DMS 273 (cell line): ENCODE results near the gene FAT4.
A peak's percentile ranks its signal among the peaks of the same experiment; 100 is the strongest.

ENCODE experiments used
- DNase-seq: peaks from one replicate; lab custom pipeline; 2025; ENCODE audit not compliant: unreplicated experiment; lab: John Stamatoyannopoulos, UW

The FAT4 gene

GRCh38 chr4:125316401-125316790 lies 1.6 kb downstream of the FAT4 start:
- DNase-seq = peak; percentile 66

DNA sequence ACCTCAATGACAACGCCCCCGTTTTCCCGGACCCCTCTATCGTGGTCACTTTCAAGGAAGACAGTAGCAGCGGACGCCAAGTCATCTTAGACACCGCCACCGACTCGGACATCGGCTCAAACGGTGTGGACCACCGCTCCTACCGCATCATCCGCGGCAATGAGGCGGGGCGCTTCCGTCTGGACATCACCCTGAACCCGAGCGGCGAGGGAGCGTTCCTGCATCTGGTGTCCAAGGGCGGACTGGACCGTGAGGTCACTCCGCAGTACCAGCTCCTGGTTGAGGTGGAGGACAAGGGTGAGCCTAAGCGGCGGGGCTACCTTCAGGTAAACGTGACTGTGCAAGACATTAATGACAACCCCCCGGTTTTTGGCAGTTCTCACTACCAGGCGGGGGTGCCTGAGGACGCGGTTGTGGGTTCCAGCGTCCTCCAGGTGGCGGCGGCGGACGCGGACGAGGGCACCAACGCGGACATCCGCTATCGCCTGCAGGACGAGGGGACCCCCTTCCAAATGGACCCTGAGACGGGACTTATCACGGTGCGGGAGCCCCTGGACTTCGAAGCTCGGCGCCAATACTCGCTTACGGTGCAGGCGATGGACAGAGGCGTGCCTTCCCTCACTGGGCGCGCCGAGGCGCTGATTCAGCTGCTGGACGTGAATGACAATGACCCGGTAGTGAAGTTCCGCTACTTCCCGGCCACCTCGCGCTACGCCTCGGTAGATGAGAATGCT lies 2.2 kb downstream of the FAT4 start:
- peak; percentile 63 for DNase-seq

DNA sequence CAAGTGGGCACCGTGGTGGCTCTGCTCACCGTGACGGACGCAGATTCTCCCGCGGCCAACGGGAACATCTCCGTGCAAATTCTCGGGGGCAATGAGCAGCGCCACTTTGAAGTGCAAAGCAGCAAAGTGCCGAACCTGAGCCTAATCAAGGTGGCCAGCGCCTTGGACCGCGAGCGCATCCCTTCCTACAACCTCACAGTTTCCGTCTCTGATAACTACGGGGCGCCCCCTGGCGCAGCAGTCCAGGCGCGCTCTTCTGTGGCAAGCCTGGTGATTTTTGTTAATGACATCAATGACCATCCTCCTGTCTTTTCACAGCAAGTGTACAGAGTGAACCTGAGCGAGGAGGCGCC lies 2.7 kb downstream of the FAT4 start:
- DNase-seq = peak; percentile 63

- DNase-seq = no peak
These were observed 4.6 kb downstream of the FAT4 start for GRCh38 chr4:125319311-125319710.

GRCh38 chr4:125321709-125322365 lies 7.1 kb downstream of the FAT4 start:
- DNase-seq = no peak

DNA sequence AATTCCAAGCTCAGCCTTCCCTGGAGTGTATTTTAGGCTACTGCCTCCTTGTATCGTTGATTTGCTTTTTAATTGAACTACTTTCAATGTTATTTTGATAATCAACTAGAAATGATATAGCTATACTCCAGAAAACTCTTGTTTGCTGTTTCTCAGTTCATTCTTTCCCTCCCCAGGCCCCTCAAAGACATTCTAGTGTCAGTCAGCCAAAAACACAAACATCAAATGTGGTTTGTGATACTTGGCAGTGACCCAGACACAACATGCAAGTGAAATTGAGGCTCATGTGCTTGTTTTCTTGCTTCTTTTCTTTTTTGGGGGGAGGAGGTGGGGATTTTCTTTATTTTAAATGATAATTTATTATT lies 7.6 kb downstream of the FAT4 start:
- DNase-seq = peak; percentile 15

GRCh38 chr4:125323654-125324053 lies 8.9 kb downstream of the FAT4 start:
- DNase-seq = peak; percentile 35

DNA sequence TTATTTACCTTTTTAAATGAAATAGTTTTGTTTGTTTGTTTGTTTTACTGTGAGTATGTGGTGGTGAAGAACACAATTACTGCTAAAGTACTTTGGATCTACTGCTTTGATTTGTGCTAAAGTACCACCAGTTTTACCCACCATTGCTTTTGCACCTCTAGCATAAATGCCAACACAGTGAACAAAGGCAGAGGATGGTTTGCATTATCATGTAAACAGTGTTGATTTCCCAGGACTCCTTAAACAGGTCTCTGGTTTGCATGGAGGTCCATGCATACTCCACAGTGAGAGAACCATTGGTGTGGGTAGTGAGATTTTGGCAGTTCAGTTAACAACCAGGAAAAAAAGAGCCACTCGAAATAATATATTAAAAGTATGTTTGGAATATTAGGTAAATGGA lies 11.0 kb downstream of the FAT4 start:
- DNase-seq = no peak

DNA sequence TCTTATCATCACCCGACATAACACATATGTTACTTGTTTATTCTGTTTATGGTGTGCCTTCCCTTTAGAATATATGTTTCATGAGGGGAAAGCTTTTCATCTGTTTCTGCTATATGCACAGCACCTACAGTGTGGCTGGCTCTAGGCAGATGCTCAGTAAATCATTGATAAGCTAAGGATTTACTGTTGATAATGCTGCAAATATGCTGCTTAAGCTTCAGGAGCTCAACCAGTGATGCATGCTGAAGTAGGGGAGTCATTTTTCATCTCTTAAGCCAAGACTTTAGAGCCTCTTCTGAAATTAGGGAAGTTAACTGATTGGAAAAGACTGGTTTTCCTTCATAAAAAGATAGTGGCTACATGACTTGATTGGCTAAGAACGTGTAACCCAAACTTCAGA lies 16.4 kb downstream of the FAT4 start:
- DNase-seq = no peak

GRCh38 chr4:125334926-125335325 lies 20.2 kb downstream of the FAT4 start:
- DNase-seq = no peak

DNA sequence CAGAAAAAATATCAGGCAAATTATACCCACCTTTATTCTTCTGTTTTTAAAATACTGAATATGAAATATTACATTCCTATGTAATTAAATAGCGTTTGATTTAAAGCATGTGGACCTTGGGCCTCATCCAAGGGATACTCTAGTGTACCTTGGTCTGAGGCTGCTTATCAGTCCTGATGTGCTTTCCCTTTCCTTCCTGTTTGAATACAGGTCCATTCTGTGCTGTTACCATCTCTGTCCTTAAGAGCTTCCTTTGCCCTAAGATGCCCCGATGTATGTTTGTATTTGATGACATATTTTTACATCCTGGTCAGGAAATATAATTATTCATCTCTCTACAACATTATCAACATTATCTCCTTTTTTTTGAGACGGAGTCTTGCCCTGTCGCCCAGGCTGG lies 24.1 kb downstream of the FAT4 start:
- no peak for DNase-seq

DNA sequence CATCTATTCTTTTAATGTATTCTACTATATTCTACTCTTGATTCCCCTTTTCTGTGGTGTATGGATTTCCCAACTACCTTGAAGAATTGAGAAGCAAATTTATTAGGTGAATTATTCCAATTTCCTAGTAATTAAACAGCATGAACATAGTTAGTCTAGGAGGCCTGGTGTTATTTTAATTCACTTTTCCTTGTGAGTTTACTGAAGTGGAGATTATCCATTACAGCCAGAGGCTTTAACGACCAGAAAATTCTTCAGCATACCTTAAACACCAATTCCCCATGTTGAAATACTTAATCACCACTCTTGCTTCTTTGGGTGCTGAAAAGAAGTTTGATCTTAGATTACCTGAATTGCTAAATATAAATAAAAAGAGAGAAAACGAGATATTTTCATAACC lies 29.4 kb downstream of the FAT4 start:
- no peak for DNase-seq

DNA sequence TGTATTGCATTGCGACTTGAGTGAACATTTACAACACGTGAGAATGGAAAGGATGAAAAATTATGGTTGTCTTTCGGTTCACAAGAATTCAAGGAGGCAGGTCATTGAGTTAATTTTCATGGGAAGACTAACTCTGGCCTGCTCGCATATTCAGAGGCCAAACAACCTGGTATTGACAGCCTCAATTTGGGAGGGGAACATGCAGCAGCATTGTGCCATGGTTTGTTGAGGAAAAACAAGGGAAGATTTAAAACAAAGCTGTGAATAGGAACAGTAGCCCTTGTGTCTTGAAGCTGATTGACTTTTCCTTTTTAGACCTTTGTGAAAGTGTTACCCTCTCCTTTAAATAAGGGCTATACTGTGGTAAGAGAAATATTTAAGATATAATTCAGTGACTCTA lies 31.9 kb downstream of the FAT4 start:
- DNase-seq = no peak

GRCh38 chr4:125350470-125351135 lies 35.8 kb downstream of the FAT4 start:
- DNase-seq = no peak

DNA sequence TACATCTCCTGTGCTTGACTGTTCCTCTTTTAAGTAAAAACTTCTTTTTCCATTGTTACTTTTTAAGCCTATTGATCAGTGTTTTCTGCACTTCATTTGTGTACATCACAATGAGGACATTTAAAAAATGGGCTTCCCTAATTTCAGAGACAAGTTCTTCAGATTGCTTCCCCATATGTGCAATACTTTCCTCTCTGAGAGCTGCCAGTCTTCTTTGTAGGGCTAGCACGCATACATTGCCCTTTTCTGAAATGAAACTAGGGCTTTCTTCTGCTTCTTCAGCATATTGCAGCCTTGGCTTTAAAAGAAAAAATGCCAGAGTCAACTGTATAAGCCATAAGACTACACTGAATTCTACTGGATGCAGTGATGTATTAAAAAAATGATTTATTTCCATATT lies 37.8 kb downstream of the FAT4 start:
- no peak for DNase-seq

GRCh38 chr4:125353131-125353530 lies 38.4 kb downstream of the FAT4 start:
- DNase-seq = no peak

DNA sequence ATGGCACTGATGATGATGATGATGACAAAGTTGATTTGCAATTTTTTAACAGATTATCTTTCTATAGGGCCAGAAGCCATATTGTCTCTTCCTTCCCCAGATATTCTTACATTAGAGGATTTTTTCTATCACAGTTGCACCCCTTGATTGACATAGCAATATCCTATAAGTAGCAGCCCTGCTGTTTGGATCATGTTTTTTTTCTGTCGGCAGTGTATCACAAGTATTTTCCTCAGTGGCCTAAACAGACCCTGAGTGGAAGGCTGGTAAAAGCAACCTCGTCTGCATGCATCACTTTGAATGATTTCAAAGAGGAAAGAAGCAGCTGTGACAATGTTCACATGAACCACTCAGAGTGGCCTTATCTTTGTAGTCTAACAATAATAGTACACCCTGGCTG lies 41.0 kb downstream of the FAT4 start:
- DNase-seq = no peak

DNA sequence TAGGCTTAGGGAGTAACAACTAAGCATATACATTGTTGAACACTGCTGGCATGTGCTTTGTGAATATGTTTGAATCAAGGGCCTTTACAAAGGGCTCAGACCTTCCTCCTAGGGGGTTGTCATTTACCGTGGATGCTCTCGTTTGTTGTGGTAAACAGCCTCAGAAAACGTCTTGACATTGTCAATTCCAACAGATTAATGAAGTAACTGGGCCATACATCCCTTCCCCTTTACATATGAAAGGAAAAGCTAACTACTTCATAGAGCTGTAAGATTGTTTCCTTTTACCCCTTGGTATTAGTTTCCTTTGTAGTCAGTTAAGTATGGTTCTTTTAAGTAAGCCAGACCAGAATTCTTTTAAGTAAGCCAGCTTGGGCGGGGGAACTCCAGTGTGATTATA lies 42.9 kb downstream of the FAT4 start:
- DNase-seq = no peak

- DNase-seq = no peak
These were observed 43.7 kb downstream of the FAT4 start for GRCh38 chr4:125358453-125358852.

DNA sequence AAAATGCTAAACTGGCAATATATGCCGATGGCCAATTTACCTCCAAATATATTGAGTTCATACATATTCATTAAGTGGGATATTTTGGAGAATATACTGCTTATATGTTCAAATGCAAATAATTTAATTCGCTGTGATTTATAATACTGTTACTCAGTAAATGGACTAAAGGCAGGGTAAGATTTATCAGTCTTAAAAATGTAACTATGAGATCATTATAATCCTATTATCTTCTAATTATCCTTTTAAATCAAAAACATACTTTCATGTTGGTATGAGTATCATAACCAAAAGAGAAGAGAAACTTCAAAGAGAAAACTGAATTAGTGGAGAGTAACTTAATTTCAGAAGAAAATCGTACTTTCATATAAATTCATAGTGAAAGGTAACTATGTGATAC lies 44.6 kb downstream of the FAT4 start:
- no peak for DNase-seq

DNA sequence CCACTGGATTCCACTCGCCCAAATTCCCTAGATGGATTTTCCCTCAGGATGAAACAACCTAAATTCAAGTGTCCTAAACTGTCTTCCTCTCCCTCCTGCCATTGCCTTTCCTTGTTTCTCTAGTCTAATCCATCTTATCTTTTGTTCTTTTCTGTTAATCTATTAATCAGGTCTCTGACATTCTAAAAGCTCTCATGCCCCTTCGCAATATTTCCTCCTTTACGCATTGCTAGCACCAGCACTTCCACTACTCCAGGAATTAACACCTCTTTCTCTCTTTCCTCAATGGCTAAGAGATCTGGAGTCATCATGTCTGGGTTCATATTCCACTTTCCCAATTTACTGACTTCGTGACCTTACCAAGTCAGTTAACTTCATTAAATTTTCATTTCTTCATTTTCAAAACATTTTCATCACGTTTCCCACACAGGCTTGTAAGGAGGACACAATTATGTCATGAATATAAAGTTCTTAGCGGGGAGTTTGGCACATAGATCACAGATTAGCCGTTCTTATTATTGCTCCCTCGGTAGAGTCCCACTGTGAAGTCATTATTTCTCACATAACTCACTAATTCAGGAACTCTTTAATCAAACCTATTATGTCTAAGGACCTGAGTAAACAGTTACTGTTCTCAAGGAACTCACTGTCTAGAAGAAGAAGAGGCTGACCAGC lies 45.3 kb downstream of the FAT4 start:
- no peak for DNase-seq

GRCh38 chr4:125360727-125361126 lies 46.0 kb downstream of the FAT4 start:
- DNase-seq = no peak
